Gastrocnemius medialis (tissue), 4 donors: ENCODE results near the gene GOLGA3. TPM values are rescaled to one million over a fixed set of nuclear protein-coding genes. Genes with fewer than 3 reads are reported as not detected.

ENCODE experiments used
- ATAC-seq, 2 donors: fragments of 150-250 bp; one replicate each; pipeline ENCODE4 v1.9.1; 2016
- DNase-seq, 2 donors: peaks; one replicate each; pipeline ENCODE4 v3.0.0-alpha.2; 2019
- H3K27ac ChIP-seq, 4 donors: fragments of 200-600 bp; sonication (generic); 1 replicate in 1 of 4; 2 replicates in 3 of 4; pipeline ENCODE4 v1.5.1; 2016 to 2018; ENCODE audit warnings: mild to moderate bottlenecking in 2 of 4, moderate library complexity in 1 of 4
- H3K27me3 ChIP-seq, 3 donors: fragments of 200-600 bp; sonication (generic) in 2 of 3; 1 replicate in 1 of 3; 2 replicates in 2 of 3; pipeline versions ENCODE4 v1.5.1 to v1.6.0; 2016 to 2019; ENCODE audit warnings: mild to moderate bottlenecking in 1 of 3, moderate library complexity in 1 of 3
- H3K36me3 ChIP-seq, 2 donors: fragments of 200-600 bp; sonication (generic) in 1 of 2; one replicate each; pipeline ENCODE4 v1.5.1; 2017 to 2018
- H3K4me1 ChIP-seq, 2 donors: fragments of 200-600 bp; sonication (generic) in 1 of 2; one replicate each; pipeline ENCODE4 v1.5.1; 2016 to 2017; ENCODE audit warnings: mild to moderate bottlenecking in 2 of 2
- H3K4me3 ChIP-seq, 4 donors: fragments of 200-600 bp; sonication (generic) in 3 of 4; 1 replicate in 1 of 4; 2 replicates in 3 of 4; pipeline ENCODE4 v1.5.1; 2016 to 2019; ENCODE audit warnings: mild to moderate bottlenecking in 2 of 4
- H3K9me3 ChIP-seq, 3 donors: fragments of 200-600 bp; sonication (generic) in 2 of 3; 1 replicate in 1 of 3; 2 replicates in 2 of 3; pipeline ENCODE4 v1.5.1; 2016 to 2019
- CTCF ChIP-seq, 5 experiments: fragments of 450-650 bp in 3 of 5; fragments of 200-600 bp in 2 of 5; sonication (generic) in 2 of 5; IDR thresholded peaks in 4 of 5; conservative IDR thresholded peaks in 1 of 5; 1 replicate in 4 of 5; 2 replicates in 1 of 5; pipeline ENCODE4 v1.5.1; 2016 to 2019; ENCODE audit warnings: antibody characterized with exemption in 5 of 5, mild to moderate bottlenecking in 3 of 5, moderate library complexity in 3 of 5
- POLR2A ChIP-seq, 2 donors: fragments of 450-650 bp; IDR thresholded peaks; one replicate each; pipeline ENCODE4 v1.6.1; 2017; ENCODE audit warnings: antibody characterized with exemption in 2 of 2, mild to moderate bottlenecking in 2 of 2, moderate library complexity in 2 of 2
- in situ Hi-C, 4 donors: fragments of 200-750 bp; cut with MboI; loops; one replicate each; pipeline versions ENCODE4 v1.15.0 to v1.8.0; 2017; ENCODE audit warnings: low sequenced_read_pairs in 4 of 4
- intact Hi-C: fragments of 100-400 bp; cut with DNase I; formaldehyde crosslinking; loops from one replicate; pipeline ENCODE4 v1.15.1; 2023; ENCODE audit warnings: low total_unique reads
- total RNA-seq, 4 donors: library from RNA; depleted of rRNA; stranded (reverse); fragments of >200 nt; gene quantifications; one replicate each; pipeline versions ENCODE4 v1.1.0 to v1.2.3, GENCODE V29; 2016

The GOLGA3 gene
- total RNA-seq, 4 donors from 2014 or later = 30.0 to 50.0 (median 39.6) TPM

GRCh38 chr12:132723015-132723763, 105.5 kb downstream of the GOLGA3 start:
- in situ Hi-C loops = no loop called here
- no peak for TF ChIP-seq CTCF (IDR thresholded peaks at IDR 0.05 in 4 of 5, conservative IDR thresholded peaks at IDR 0.05 in 1 of 5)
- no peak for TF ChIP-seq POLR2A (IDR thresholded peaks at IDR 0.05)
- H3K27me3 ChIP-seq = no peaks in the 10 kb centered on the region
- no peak overlapping the region for H3K4me3 ChIP-seq
- no peak overlapping the region for H3K27ac ChIP-seq
- DNase-seq = no peak
- no peaks in the 10 kb centered on the region for H3K9me3 ChIP-seq
- intact Hi-C loops = no loop called here
- H3K36me3 ChIP-seq = peaks cover 0 to 81% of the 10 kb centered on the region in 2 donors
- ATAC-seq = no peak
- no peaks in the 10 kb centered on the region for H3K4me1 ChIP-seq

GRCh38 chr12:132720606-132721345, 107.9 kb downstream of the GOLGA3 start:
- ATAC-seq (no peak), DNase-seq (no peak)
- no peak overlapping the region for H3K4me3 ChIP-seq
- intact Hi-C loops = no loop called here
- no peaks in the 10 kb centered on the region for H3K9me3 ChIP-seq
- no peak for TF ChIP-seq CTCF (IDR thresholded peaks at IDR 0.05 in 4 of 5, conservative IDR thresholded peaks at IDR 0.05 in 1 of 5)
- TF ChIP-seq POLR2A (IDR thresholded peaks at IDR 0.05) = no peak
- no peaks in the 10 kb centered on the region for H3K4me1 ChIP-seq
- in situ Hi-C loops = no loop called here
- no peak overlapping the region for H3K27ac ChIP-seq
- H3K36me3 ChIP-seq = peaks cover 0 to 82% of the 10 kb centered on the region in 2 donors
- H3K27me3 ChIP-seq = no peaks in the 10 kb centered on the region

DNA sequence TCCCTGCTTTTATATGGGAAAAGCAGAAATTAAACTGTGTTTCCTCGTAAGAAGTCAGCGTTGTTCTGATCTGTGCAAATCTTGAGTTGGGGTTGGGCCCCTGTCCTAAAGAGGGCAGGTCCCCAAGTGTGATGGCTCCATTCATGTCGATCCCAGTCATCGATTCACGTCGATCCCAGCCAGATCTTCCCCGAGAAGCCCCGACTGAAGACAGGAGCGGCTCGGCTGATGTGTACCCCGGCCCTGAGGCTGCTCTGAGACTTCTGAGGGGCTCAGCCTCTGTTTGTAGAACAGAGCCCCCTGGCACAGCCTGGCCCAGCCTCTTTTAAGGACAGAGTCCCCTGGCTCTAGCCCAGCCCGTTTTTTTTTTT, 108.7 kb downstream of the GOLGA3 start:
- Histone ChIP-seq H3K4me3 (no peak overlapping the region), H3K27me3 (no peaks in the 10 kb centered on the region), H3K9me3 (no peaks in the 10 kb centered on the region), H3K4me1 (no peaks in the 10 kb centered on the region), H3K27ac (no peak overlapping the region), H3K36me3 (peaks cover 0 to 79% of the 10 kb centered on the region in 2 donors)
- intact Hi-C loops = no loop called here
- in situ Hi-C loops = no loop called here
- no peak for DNase-seq
- ATAC-seq = no peak
- TF ChIP-seq CTCF (IDR thresholded peaks at IDR 0.05 in 4 of 5, conservative IDR thresholded peaks at IDR 0.05 in 1 of 5) = no peak
- no peak for TF ChIP-seq POLR2A (IDR thresholded peaks at IDR 0.05)

GRCh38 chr12:132719141-132719953, 109.3 kb downstream of the GOLGA3 start:
- H3K9me3 ChIP-seq = no peaks in the 10 kb centered on the region
- H3K4me3 ChIP-seq = no peak overlapping the region
- intact Hi-C loops (no loop called here), in situ Hi-C loops (no loop called here)
- TF ChIP-seq CTCF (IDR thresholded peaks at IDR 0.05 in 4 of 5, conservative IDR thresholded peaks at IDR 0.05 in 1 of 5) = no peak
- no peak for TF ChIP-seq POLR2A (IDR thresholded peaks at IDR 0.05)
- no peak for DNase-seq
- ATAC-seq = no peak
- peaks cover 0 to 77% of the 10 kb centered on the region in 2 donors for H3K36me3 ChIP-seq
- no peaks in the 10 kb centered on the region for H3K27me3 ChIP-seq
- H3K27ac ChIP-seq = no peak overlapping the region
- H3K4me1 ChIP-seq = no peaks in the 10 kb centered on the region

Other genes with a start within 250 kb of the GOLGA3 start
- under 1 TPM in 1 of 4 donors, not detected in 3; 0.83 TPM for gene LRCOL1, start 218.3 kb downstream of the GOLGA3 start, total RNA-seq
- gene P2RX2, start 210.1 kb downstream of the GOLGA3 start, total RNA-seq = not detected
- 10 to 100 TPM in 2 of 4 donors, 1 to 10 TPM in 2; 7.1 to 18.7 (median 11.1) TPM for gene POLE, start 141.5 kb downstream of the GOLGA3 start, total RNA-seq
- 10 to 100 TPM; 16.0 to 44.8 (median 38.6) TPM for gene PXMP2, start 141.3 kb downstream of the GOLGA3 start, total RNA-seq
- gene PGAM5, start 118.0 kb downstream of the GOLGA3 start, total RNA-seq = 10 to 100 TPM; 36.6 to 75.1 (median 62.8) TPM
- gene ANKLE2, start 67.0 kb downstream of the GOLGA3 start, total RNA-seq = 10 to 100 TPM; 29.6 to 44.9 (median 34.6) TPM
- gene CHFR, start 58.7 kb upstream of the GOLGA3 start, total RNA-seq = 10 to 100 TPM; 10.8 to 19.6 (median 12.1) TPM
- gene ZNF605, start 127.4 kb upstream of the GOLGA3 start, total RNA-seq = 1 to 10 TPM; 2.1 to 4.6 (median 2.2) TPM
- gene ZNF26, start 157.5 kb upstream of the GOLGA3 start, total RNA-seq = 10 to 100 TPM in 1 of 4 donors, 1 to 10 TPM in 3; 1.2 to 12.3 (median 2.6) TPM
- gene ZNF84, start 208.6 kb upstream of the GOLGA3 start, total RNA-seq = 10 to 100 TPM in 2 of 4 donors, 1 to 10 TPM in 2; 5.3 to 20.9 (median 13.5) TPM